SIG-M5 treated with dmso at 0.1 percent for 504 hours (cell line): ENCODE measurements around the gene ATG7.
"Not testable (repeated sequence)": the region's sequence is repeated elsewhere in the genome, so short reads cannot be mapped to it uniquely, and the experiment has no call there.

ENCODE experiments used
- DNase-seq: peaks from one replicate; lab custom pipeline; 2025; ENCODE audit not compliant: unreplicated experiment; lab: John Stamatoyannopoulos, UW

Gene ATG7

DNA sequence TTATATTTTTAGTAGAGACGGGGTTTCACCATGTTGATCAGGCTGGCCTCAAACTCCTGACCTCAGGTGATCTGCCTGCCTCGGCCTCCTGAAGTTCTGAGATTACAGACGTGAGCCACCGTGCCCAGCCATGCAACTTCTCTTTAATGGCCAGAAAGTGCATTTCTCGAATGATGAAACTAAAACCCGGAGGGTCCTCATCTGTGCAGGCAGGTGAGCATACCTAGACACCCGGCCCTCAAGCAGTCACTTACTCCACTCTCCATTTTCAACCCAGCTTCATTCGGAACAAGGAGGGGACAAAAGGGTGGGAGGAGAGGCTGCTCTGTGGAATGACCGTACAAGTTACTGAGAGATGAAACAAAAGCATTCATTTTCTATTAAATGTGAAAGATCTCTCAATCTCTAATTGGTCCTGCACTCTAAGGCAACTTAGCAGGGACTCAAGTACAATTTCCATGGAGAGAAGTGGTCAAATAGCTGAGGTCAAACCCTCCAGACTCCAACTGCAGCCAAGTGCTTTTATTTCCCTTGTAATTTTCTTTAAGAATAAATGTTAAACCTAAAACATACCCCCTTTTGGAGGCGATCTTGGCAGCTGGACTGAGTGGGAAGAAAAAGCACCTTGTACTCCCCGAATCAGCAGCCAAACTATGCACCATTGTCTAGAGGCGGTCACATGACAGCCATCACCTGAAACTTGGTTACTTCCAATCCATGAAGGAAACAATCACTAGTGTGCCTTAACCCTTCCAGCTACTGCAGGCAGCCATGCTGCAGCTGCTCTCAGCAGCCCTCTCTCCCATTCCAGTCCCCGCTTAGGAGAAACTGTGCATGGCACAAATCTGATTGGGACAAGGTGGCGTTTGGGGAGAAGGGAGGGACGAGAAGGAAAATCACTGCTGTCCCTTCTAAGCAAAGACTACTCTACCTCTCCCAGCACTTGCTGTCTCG is 309.3 kb downstream of the ATG7 start:
- no peak for DNase-seq

DNA sequence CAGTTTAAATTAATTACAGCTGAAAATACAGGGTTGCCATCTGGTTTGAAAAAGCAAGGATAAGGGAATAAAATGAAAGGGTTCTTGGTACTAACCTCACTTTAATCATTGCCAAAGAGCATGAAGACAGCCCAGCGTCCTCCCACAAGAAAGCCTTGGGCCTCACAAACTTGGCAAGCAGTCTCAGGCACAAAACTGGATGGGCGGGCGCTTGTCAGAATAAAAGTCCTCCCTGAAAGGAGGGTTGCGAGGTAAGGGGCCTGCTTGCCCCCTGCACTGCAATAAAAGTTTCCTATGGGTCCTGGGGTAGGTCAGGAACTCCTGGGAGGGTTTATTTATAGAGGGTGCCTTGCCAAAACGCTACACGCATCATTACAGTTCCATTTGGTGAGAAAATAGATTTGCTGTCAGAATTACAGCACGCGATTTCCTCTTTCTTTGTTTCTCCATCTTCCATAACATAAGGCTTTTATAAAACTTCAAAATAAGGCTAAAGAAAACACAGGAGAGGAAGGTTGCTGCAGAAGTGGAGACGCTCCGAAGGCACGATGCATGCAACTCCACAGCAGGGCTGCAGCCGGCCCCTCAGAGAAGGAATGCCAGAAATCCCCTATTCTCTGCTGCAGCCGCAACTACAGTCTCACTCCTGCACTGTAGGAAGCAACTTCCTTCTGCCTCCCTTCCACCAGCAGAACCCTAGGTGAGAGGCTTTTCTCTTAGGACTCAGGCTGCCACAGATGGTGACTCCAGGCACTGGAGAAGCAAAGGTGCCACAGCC is 310.2 kb downstream of the ATG7 start:
- peak; percentile 78 for DNase-seq

DNA sequence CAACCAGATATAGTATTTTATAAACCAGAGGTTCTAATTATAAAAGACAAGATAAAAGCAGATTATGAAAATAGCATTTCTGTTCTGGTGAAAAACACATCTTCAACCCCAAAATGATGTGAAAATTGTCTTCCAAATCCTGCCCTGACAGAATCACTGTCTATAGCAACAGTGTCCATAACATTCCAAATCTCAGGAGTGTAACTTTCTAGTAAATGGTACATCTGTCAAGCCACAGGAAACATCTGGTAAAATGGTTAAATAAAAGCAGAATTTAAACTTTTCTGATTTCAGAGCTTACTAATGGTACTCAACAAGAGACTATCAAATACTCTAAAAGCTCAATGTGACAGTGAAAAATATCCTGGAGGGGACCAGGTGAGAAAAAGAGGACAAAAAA is 311.0 kb downstream of the ATG7 start:
- DNase-seq, result no peak

DNA sequence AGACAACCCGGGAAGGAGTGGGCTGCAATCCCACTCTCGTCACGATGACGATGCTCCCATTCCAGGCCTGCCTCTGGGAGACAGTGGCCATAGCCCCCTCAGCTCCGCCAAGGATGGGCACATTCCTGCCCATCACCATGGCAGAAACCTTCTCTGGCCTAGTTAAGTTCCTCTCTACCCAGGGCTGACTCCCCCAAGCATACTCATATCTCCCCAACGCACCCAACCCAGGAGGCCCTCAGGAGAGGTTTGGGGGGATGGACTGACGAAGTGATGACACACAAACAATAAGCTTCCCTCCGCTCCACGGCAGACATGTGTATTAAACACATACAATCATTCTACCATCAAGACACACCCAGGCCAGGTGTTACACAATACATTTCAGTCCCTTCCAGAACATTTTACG is 311.4 kb downstream of the ATG7 start:
- no peak for DNase-seq

DNA sequence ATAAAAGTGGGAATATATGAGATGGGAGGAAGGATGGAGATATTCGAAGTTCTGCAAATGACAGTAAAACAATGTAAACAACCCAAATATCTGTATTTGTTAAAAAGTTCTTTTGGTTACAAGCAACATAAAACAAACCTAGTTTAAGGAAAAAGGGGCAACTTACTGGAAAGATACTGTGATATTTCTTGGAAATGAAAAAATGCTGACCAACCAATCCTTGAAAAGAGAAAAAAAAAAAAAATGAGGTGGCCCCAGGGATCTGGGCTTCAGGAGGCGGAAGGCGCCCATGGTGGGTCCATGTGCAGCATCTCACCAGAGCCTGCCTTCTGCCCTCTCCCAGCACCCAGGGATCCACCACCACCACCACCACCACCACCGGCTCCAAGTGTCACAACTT is 312.4 kb downstream of the ATG7 start:
- DNase-seq, result no peak

DNA sequence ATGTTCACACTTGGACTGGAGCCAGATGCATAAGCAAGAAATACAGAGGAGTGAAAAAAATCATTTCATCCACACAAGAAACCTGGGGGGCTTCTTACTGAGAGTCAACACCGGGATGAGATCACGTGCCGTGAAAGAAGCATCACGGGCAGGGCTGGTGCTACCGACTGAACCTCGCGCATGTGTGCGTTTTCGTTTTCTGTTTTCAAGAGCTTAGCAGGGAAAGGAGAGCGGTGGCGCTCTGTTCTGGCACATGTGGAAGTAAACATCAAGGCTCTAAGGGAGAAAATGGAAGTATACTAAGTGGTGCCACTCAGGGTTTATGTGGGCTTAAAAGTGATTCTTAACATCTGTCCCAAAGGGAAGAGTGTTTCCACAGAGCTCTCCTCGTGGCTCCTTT is 315.6 kb downstream of the ATG7 start:
- no peak for DNase-seq

DNA sequence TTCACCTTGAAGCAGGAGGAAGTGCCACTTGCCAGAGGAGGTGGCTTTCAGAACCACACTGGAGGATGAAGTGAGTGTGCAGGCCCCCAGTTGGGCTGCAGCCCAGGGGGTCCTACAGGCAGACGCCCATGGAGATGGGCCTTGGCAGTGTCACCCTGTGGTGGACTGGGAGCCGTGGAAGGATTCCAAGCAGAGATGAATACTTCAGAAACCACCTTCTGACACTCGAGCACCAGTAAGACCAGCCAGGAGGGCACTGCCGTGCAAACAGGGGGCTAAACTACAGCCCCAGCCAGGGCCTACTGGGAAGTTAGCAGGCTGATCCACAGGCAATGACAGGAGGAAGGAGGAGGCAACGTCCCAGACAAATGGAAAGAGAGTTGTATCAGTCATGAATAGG is 316.1 kb downstream of the ATG7 start:
- no peak for DNase-seq

DNA sequence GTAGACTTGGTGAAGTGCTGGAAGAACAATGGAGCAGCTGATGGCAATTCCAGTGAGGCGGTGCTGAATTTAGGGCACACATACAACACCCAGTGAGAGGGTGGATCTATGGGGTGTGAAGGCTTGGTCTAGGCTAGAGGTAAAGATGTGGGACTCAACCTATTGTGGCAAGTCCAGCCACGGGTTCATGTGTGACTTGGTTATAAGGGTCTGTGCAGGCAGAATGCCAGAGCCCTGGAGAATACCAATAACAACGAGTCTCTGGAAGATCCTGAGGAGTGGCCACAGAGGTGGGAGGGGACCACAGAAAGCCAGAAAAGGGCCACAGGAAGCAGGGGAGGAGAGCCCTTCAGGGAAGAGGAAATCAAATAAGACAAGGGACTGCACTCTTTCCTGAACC is 316.6 kb downstream of the ATG7 start:
- no peak for DNase-seq

DNA sequence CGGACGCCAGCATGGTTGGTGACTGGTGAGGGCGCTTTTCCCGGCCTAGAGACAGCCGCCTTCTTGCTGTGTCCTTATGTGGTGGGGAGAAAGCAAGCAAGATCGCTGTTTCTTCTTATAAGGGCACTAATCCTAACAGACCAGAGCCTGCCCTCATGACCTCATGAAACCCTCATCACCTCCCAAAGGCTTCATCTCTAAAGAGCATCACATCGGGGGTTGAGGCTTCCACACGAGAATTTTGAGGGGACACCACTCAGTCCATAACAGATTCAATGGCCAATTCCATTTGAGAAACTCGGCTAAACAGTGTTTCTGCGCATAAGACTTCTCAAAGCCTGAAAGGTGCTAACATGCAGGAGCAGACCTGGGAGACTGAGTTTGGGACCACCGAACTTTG is 317.5 kb downstream of the ATG7 start:
- DNase-seq, result no peak

DNA sequence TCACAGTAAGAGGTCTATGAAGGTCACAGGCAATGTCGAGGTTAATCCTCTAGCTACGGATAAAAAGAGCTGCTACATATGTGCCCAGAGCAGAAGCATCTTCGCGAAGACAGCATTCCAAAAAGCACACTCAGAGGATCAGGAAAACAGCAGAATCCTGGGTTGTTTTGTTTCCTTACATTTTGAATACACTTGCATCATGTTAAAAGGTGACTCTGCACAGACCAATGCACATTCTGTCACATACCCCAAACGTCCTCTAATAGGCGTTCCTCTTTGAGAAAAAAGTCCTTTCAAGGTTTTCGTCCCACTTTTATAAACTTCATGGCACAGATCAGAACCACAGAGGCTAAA is 318.8 kb downstream of the ATG7 start:
- DNase-seq, result no peak

DNA sequence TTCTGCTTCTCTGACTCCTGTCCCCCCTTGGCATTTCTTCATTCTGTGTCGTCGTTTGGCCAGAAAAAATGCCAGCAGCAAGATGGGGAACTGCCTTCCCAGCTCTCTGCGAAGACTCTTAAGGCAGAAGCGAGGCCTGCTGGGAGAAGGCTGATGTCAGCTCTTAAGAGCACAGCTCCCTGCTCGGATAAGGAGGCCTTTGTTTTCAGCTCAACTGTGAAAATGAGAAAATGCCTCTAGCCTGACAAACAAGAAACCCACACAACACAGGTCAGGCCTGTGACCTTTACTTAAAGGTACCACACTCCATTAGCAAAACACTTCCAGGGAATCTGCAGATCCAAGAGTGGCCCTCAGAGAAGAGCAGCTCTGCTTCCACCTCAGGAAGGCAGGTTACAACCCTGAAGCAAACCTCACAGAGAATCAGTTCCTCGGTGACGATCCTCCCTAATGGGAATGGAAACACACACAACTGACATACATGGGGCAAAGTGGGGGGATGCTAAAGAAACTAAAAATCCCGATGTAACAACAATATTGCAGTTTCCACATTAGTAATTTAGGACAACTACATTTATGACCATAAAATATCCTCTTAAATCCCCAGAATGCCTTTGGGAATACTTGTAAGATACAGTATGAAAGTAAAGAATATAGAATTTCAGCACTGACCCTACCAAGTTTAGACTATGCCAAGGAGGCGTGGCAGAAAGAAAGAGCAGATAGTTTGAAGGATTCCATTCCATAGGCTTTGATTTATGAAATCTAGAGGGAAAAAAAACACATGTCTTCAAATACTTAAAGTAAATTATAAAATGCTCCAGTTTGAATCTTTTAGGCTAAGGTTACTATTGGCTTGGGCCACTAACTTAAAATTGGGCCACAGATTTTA is 319.4 kb downstream of the ATG7 start:
- DNase-seq, result no peak

DNA sequence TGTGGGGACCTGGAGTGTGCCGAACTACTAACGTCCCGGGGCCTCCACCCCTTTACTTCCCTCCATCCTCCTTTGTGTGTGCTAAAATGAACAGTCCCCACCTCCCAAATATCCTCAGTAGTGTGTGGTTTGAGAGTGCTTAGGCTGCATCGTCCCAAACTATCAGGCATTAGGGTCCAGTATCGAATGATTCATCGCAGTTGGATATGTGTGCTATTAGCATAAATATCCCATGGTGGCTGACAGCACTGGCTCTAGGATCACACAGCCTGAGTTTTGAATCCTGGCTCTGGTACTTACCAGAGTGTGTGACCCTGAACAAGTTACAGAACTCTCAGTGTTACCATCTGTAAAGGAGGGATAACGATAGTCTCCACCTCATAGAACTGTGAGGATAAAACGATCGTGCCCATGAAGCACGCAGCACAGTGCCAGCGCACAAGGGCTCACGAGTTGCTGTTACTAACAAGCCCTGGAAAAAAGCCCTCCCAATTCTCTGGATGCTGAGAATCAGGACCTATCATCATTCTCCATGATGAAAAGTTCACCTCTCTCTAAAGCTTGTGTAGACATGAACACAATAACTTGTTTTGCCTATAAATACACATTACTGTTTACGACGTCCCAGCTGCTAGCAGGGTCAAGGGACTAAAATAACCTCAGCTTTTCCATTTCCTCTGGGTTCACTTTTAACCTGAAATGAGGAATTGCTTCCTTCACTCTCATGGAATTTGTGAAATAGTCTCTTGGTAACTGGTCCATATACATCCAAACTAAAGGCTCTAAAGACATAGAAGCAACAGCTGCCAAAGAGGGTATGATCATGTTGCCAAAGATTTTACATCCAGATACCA is 320.5 kb downstream of the ATG7 start:
- no peak for DNase-seq

DNA sequence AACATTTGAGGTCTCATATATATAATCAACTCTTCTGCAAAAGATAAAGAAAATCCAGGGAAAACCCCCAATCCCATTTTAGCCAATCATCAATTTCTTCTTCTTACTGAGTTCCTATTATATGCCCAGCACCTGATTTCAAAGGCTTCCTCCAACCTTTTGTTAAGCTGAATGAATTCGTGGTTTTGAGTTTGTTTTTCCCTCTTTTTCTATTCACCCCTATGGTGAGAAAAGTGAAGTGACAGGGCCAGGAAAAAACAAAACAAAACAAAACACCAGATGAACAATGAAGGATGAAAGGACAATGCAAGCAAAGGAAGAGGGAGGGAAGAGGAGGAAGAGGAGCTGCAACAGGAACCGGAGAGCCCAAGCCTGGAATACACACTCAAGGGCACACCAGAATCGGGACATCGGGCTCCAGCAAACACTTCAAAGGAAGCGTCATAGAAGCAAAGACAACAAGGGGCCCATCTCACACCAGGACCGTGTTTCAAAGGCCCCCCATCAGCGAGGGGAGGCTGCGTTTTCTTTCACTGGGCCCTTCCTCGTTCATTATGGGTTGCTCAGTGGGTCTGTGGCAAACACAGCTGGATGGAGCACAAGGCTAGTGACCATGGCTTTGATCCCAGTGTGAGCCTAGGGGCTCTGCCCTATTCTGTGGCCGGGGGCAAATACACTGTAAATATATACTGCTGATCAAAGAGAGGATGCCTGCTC is 321.3 kb downstream of the ATG7 start:
- no peak for DNase-seq

DNA sequence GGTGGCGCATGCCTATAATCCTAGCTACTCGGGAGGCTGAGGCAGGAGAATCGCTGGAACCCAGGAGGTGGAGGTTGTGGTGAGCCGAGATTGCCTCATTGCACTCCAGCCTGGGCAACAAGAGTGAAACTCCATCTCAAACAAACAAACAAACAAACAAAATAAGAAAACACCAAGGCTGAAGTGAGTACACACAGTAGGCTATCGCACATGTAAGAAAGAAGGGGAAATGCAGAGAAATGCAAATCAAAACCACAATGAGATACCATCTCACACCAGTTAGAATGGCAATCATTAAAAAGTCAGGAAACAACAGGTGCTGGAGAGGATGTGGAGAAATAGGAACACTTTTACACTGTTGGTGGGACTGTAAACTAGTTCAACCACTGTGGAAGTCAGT is 322.8 kb downstream of the ATG7 start:
- not testable (repeated sequence) for DNase-seq

DNA sequence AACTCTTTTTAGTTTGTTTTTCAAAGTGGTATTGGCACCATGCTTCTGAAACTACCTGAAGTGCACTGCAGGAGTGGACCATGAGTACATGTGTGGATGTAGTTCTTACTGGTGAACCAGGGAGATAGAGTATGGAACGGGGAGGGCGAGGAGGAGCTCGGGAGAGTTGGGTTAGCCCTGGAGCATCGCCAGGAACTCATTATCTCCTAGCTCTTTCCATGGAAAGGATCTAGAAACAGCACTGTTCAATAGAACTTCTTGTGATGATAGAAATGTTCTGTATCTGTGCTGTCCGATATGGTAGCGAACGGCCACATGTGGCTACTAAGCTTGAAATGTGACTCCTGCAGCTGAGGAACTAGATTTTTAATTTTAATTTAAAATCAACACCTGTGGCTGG is 324.2 kb downstream of the ATG7 start:
- no peak for DNase-seq

DNA sequence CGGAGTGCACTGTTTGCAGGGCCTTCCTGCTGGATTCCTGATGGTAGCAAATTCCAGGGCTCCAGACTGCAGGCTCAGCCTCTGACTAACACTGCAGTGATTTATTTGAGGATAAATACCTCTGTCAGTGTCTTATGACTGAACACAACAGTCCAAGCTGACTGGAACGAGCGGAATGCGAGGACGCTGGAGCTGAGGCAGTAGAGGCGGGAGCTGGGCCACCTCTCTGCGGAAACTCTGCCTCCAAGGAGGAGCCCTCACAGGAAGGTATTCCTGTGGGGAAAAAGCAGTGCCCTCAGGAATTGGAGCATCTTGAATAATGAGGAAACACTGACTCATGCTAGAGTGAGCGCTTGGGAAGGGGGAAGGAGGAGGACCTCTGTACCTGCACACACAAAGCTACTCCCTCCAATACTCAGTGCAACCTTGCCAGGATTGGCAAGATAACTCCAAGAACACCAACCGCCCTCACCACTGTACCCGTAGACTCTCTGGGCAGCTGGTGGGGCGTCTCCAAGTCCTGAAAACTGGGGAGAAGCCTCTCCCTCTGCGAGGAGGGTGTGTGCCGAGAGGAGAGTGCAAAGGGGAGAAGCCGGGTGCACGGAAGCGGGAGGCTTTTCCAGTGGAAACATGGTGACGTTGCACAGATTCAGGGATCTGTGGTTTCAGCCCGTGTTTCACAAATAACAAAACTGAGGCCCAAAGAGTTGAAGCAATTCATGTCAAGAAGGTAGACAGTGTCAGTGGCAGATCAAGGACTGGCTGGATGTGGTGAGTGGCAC is 328.5 kb downstream of the ATG7 start:
- DNase-seq, result peak; percentile 55

DNA sequence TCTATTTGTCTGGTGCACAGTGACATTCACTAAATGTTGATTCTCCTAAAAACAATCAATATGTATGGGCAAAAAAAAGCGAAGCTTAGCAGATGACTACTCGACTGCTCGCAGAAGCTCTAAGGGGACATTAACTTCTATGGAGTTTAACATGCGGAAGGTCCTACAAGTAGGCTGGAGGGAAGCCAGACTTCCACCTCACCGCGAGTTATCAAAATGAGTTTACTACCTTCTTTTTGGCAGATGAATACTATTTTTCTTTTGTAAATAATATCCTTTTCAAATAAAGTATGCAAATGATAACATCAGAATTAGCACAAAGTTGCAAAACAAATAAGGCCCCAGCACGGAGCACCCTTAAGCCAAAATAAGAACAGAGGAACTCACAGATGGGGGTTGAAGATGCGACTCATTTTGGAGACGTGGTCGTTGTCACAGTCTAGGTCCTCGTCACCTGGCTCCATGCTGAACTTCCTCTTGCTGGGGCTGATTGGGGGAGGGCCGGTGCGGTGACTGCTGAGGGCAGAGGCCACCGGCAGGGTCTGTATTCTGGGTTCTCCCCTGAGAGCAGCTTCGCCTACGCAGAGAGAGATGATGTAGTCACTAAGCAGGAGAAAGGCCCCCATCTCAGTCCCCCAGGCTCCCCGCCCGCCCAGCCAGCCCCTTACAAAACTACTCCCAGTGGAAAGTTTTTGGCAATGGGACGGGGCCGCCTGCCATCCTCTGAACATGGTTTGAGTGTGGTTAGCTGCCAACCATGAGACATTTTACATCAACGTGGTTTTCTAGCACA is 329.4 kb downstream of the ATG7 start:
- DNase-seq, result peak; percentile 35

DNA sequence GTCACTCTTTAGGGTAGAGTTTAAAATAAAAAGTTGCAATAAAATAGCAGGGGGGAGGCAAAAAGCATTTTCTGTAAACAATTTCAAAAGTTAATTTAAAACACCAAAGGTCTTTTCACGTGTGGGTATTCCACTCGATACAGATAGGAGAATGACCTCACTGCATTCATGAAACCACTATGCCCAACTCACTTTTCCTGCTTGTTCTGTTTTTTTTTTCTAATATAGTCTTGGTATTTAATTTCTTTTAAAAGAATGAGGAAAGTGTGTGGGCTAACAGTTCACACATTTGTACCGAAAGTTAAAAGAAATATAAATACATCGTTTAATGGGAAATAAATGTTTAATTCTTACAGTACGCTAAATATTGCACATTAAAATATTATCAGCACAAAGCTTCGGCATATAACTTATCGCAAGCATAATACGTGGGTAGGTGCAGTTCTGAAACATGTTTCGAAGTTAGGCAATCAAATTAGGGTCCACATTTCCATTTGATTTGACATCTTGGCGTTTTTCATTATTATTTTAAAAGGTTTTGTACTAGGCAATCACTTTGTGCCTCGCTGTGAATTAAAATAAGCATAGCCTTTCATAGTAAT is 330.1 kb downstream of the ATG7 start:
- DNase-seq, result no peak
